ENCODE results near the gene NOM1.
A peak's percentile ranks its signal among the peaks of the same experiment; 100 is the strongest.

Gene NOM1

DNA sequence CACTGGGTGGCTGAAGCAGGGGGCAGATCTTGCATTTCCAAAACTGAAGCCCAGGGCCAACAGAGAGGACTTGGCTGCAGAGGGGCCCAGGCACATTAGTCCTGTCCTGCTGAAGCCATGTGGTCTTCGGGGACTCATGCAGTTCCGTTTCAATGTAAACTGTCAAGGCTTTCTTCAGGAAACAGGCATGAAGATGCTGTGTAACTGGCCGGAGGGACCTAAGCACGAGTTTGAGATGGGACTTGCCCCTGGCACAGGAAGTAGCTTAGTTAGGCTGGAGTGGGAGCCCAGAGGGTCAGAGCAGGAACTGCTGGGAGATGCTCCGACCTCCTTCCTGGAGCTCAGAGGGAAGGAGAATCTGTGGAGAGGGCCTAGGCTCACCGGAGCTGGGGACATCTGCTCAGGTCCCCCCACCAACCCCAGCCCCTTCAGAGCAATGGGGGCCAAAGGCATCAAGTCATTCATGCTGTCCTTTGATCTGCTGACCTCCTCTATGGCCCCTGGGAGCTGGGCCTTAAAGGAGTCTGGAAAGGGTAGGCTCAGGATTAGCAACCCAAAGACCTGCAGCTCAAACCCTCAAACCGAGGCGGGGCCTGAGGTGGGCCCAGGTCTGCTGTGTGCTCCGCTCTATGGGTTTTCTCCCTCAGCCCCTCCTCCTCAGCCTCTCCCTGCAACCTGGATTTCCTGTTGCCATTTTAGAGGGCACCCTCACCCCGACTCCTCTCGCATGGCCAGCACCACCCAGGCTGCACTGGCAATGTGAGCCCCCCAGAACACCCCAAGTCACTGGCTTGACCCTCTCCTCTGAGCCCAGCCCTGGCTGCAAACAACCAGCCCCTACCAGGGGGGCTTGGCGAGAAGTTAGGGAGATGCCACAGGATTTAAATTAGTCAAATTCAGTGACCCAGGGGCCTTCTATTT, 65.4 kb downstream of the NOM1 start:
- no peaks in the 10 kb centered on the region for H3K9me3 ChIP-seq (ENCODE audit: control insufficient read depth in 1 of 2, low read length in 2 of 2)
- peaks cover 0 to 35% of the 10 kb centered on the region in 2 donors for H3K4me1 ChIP-seq (ENCODE audit: control insufficient read depth in 1 of 2, insufficient read depth in 2 of 2, low read length in 2 of 2)
- no peak overlapping the region for H3K27ac ChIP-seq (ENCODE audit: low read length)
- H3K36me3 ChIP-seq (ENCODE audit: control insufficient read depth in 1 of 2, insufficient read depth in 2 of 2, low read length in 2 of 2) = no peaks in the 10 kb centered on the region
- no peak overlapping the region for H3K4me3 ChIP-seq (ENCODE audit: low read depth in 1 of 2, low read length in 2 of 2)
- H3K27me3 ChIP-seq (ENCODE audit: low read depth, low read length) = peaks cover 74% of the 10 kb centered on the region

DNA sequence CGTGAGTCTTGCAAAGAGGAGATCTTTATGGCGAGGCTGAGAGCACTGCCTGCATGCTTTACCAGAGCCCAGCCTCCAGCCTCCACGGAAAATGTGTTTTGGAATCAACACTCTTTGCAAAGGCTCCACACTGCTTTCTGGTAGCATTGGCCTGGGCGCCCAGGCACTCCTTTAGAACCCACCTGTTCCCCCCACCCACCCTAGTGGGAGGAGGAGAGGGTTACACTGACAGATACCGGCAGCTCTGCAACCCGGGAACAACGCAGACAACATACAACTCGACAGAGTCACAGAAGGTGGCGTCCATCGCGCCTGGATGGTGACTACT, 66.5 kb downstream of the NOM1 start:
- H3K36me3 ChIP-seq (ENCODE audit: control insufficient read depth in 1 of 2, insufficient read depth in 2 of 2, low read length in 2 of 2) = no peaks in the 10 kb centered on the region
- no peaks in the 10 kb centered on the region for H3K9me3 ChIP-seq (ENCODE audit: control insufficient read depth in 1 of 2, low read length in 2 of 2)
- no peak overlapping the region for H3K4me3 ChIP-seq (ENCODE audit: low read depth in 1 of 2, low read length in 2 of 2)
- H3K27me3 ChIP-seq (ENCODE audit: low read depth, low read length) = peaks cover 83% of the 10 kb centered on the region
- H3K27ac ChIP-seq (ENCODE audit: low read length) = no peak overlapping the region
- peaks cover 0 to 35% of the 10 kb centered on the region in 2 donors for H3K4me1 ChIP-seq (ENCODE audit: control insufficient read depth in 1 of 2, insufficient read depth in 2 of 2, low read length in 2 of 2)

DNA sequence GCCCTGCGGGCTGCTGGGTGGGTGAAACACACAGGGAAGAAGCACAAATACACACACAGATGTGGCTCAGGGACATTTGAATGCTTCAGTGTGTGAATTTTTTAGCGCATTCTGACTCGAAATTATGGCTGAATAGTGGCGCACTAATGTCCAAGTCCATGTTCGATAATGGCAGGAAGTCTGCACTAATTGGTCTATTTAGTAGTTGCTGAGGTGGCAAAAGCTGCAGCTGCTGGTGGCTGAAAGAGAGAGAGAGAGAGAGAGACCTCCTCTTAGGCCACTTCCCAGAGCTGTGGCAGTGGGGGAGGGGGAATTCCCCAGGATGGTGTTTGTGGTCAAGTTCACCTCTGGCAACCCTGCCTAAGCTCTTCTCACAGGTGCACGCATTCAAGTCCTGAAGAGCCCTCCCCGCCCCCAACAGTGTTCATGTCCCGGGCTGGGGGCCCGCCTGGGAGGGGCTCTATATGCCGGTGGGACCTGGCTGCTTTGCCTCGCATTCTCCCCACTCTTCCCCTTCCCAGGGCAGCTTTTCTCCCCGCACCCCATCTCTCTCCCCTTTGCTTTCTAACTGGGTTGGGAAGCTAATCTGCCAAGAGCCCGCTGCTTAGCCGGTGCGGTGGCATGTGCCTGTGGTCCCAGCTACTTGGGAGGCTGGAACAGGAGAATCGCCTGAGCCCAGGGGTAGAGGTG, 67.0 kb downstream of the NOM1 start:
- no peaks in the 10 kb centered on the region for H3K9me3 ChIP-seq (ENCODE audit: control insufficient read depth in 1 of 2, low read length in 2 of 2)
- H3K4me3 ChIP-seq (ENCODE audit: low read depth in 1 of 2, low read length in 2 of 2) = no peak overlapping the region
- peaks cover 0 to 34% of the 10 kb centered on the region in 2 donors for H3K4me1 ChIP-seq (ENCODE audit: control insufficient read depth in 1 of 2, insufficient read depth in 2 of 2, low read length in 2 of 2)
- H3K36me3 ChIP-seq (ENCODE audit: control insufficient read depth in 1 of 2, insufficient read depth in 2 of 2, low read length in 2 of 2) = no peaks in the 10 kb centered on the region
- H3K27ac ChIP-seq (ENCODE audit: low read length) = no peak overlapping the region
- H3K27me3 ChIP-seq (ENCODE audit: low read depth, low read length) = peaks cover 82% of the 10 kb centered on the region

DNA sequence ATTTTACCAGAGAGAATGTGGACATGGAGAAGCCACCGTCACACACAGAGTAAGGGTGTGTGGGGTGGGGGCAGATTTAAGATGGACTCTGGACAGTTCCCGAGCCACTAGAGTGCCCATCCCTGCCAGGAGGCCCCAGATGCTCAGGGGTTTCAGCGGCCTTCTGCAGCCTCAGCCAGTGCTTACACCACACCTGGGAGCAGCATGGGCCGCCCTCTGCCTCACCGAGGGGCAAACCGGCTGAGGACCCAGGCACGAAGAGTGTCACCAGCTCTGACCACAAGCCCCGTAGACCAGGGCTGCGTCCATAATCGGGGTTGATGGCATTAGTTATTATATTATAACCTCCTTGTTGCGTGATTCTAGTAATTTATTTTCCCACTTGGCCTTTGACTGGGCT, 67.6 kb downstream of the NOM1 start:
- H3K27me3 ChIP-seq (ENCODE audit: low read depth, low read length) = peaks cover 81% of the 10 kb centered on the region
- H3K9me3 ChIP-seq (ENCODE audit: control insufficient read depth in 1 of 2, low read length in 2 of 2) = no peaks in the 10 kb centered on the region
- H3K4me1 ChIP-seq (ENCODE audit: control insufficient read depth in 1 of 2, insufficient read depth in 2 of 2, low read length in 2 of 2) = peaks cover 0 to 38% of the 10 kb centered on the region in 2 donors

DNA sequence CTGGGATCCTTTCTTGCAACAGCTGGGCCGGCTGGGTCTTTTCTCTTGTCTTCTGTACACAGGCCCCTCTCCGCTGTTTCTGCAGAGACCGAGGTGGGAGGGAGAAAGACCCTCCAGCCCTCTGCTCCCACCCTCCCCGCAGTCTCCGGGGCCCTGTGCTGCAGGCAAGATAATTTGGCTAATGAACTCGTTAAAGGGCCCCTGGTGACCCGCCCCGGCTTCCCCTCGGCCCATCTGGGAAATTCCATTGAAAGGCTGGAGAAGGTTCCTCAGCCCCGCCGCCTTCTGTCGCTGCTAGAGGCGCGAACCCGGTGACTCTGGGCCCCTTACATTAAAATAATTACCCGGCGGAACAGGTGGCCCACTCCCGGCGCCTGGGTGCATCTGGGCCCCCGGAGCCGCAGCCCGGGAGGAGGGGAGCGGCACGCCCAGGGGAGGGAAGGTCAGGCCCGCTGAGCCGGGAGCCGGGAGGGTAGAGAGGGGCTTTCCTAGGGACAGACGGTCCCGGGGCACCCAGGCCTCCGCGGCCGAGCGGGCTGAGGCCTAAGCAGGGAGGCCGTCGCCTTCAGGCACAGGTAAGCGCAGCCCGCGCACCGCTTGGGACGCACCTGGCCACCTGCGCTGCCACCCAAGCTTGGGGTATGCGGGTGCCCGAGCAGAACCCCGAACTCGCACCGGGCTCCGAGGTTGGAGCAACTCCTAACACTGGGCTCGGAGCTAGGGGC, 68.3 kb downstream of the NOM1 start:
- Histone ChIP-seq H3K4me1 (ENCODE audit: control insufficient read depth in 1 of 2, insufficient read depth in 2 of 2, low read length in 2 of 2) (peaks cover 0 to 39% of the 10 kb centered on the region in 2 donors), H3K27ac (ENCODE audit: low read length) (no peak overlapping the region), H3K36me3 (ENCODE audit: control insufficient read depth in 1 of 2, insufficient read depth in 2 of 2, low read length in 2 of 2) (no peaks in the 10 kb centered on the region), H3K4me3 (ENCODE audit: low read depth in 1 of 2, low read length in 2 of 2) (no peak overlapping the region), H3K27me3 (ENCODE audit: low read depth, low read length) (peaks cover 85% of the 10 kb centered on the region), H3K9me3 (ENCODE audit: control insufficient read depth in 1 of 2, low read length in 2 of 2) (no peaks in the 10 kb centered on the region)

More for the DNA sequence above, 67.6 kb downstream of the NOM1 start:
- H3K4me3 ChIP-seq (ENCODE audit: low read depth in 1 of 2, low read length in 2 of 2) = no peak overlapping the region
- H3K27ac ChIP-seq (ENCODE audit: low read length) = no peak overlapping the region
- no peaks in the 10 kb centered on the region for H3K36me3 ChIP-seq (ENCODE audit: control insufficient read depth in 1 of 2, insufficient read depth in 2 of 2, low read length in 2 of 2)

DNA sequence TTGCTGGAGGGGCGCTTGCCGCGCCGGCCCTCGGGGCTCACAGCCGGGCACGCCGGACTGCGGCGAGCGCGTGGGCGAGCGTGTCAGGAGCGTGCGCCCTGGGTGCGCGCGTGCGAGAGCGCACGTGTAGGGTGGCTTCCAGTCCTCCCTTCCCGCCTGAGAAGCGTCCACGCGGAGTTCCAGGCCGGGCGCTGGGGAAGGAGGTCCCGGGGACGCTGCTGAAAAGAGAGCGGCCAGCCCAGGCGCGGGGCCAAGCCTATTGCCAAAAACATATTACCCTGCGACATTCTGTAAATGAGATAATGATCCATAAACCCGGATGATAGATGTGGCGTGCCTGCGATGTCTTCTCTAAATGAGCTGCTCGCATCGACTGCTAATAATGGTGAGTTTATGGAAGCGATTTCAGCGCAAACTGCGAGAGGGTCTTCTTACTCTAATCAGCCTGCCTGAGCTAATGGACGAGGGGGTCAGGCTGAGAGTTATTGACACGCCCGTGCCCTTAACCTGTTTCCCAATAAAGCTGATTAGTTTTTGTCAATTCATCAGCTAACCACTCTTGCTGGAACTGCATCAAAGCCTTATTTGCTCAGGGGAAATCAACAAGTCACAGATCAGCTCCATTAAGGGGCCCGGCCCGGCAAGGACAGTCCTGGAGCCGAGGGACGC, 69.0 kb downstream of the NOM1 start:
- H3K36me3 ChIP-seq (ENCODE audit: control insufficient read depth in 1 of 2, insufficient read depth in 2 of 2, low read length in 2 of 2) = no peaks in the 10 kb centered on the region
- H3K27ac ChIP-seq (ENCODE audit: low read length) = no peak overlapping the region
- H3K9me3 ChIP-seq (ENCODE audit: control insufficient read depth in 1 of 2, low read length in 2 of 2) = no peaks in the 10 kb centered on the region
- H3K4me3 ChIP-seq (ENCODE audit: low read depth in 1 of 2, low read length in 2 of 2) = no peak overlapping the region
- peaks cover 88% of the 10 kb centered on the region for H3K27me3 ChIP-seq (ENCODE audit: low read depth, low read length)
- H3K4me1 ChIP-seq (ENCODE audit: control insufficient read depth in 1 of 2, insufficient read depth in 2 of 2, low read length in 2 of 2) = peaks cover 0 to 39% of the 10 kb centered on the region in 2 donors

DNA sequence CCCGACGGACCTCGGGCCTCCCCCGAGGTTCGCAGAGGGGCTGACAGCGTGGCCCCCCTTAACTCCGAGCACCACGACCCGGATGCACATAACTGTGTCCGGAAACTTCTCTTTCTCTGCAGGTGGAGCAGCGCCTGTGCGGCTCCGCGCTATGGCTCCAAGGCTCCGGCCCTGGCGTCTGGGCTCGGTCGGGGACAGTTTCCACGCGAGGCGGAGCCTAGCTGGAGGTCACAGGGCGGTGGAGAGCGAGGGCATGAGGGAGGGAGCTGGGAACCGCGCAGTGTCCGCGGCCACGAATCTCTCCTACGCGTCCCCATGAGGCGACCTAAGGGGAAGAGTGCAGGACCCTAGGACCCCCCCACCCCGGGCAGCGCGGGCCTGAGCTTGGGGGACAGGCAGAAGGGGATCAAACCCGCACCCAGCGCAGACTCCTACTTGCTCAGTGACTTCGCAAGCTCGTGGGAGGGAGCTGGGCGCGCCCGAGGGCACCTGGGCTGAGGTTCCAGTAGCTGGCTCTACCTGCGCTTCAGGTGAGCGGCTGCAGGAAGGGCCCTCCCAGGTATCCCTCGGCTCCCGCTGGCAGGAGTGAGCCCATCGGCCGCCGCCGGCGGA, 69.6 kb downstream of the NOM1 start:
- peaks cover 87% of the 10 kb centered on the region for H3K27me3 ChIP-seq (ENCODE audit: low read depth, low read length)
- no peaks in the 10 kb centered on the region for H3K36me3 ChIP-seq (ENCODE audit: control insufficient read depth in 1 of 2, insufficient read depth in 2 of 2, low read length in 2 of 2)
- peaks cover 0 to 39% of the 10 kb centered on the region in 2 donors for H3K4me1 ChIP-seq (ENCODE audit: control insufficient read depth in 1 of 2, insufficient read depth in 2 of 2, low read length in 2 of 2)
- H3K4me3 ChIP-seq (ENCODE audit: low read depth in 1 of 2, low read length in 2 of 2) = no peak overlapping the region
- no peaks in the 10 kb centered on the region for H3K9me3 ChIP-seq (ENCODE audit: control insufficient read depth in 1 of 2, low read length in 2 of 2)
- H3K27ac ChIP-seq (ENCODE audit: low read length) = no peak overlapping the region

DNA sequence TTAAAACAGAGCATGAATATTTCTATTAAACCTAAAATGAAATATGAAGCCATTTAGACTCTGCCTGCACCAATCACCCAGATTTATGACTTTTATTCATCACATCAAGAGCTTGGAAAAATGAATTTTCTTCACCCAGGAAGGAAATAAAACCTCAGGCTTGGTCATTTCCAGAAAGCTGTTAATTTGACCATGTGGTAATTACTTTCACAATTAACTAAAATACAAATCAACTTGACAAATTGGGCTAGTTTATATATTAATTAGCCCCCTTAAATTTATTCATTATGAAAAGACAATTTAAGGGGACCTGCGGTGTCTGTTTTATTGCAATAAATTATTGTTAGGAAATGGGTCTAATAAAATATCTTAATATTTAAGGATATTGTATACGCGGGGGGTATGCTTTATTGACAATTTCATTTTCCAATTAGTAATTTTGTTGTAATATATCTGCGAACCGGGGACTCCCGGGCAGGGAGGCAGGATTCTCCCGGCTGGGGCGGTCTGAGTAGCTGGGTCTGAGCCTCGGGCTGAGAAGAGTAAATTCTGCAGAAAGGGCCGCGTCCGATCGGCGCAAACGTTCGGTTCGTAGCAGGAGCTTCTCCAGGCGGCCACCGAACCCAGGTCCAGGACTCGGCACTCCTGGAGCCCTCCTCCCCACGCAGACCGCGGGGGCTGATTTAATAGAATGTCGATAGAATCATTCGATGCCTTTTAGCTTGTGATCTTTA, 70.4 kb downstream of the NOM1 start:
- no peak overlapping the region for H3K4me3 ChIP-seq (ENCODE audit: low read depth in 1 of 2, low read length in 2 of 2)
- no peaks in the 10 kb centered on the region for H3K9me3 ChIP-seq (ENCODE audit: control insufficient read depth in 1 of 2, low read length in 2 of 2)
- peaks cover 0 to 39% of the 10 kb centered on the region in 2 donors for H3K4me1 ChIP-seq (ENCODE audit: control insufficient read depth in 1 of 2, insufficient read depth in 2 of 2, low read length in 2 of 2)
- H3K27me3 ChIP-seq (ENCODE audit: low read depth, low read length) = peaks cover 85% of the 10 kb centered on the region
- no peaks in the 10 kb centered on the region for H3K36me3 ChIP-seq (ENCODE audit: control insufficient read depth in 1 of 2, insufficient read depth in 2 of 2, low read length in 2 of 2)
- no peak overlapping the region for H3K27ac ChIP-seq (ENCODE audit: low read length)

DNA sequence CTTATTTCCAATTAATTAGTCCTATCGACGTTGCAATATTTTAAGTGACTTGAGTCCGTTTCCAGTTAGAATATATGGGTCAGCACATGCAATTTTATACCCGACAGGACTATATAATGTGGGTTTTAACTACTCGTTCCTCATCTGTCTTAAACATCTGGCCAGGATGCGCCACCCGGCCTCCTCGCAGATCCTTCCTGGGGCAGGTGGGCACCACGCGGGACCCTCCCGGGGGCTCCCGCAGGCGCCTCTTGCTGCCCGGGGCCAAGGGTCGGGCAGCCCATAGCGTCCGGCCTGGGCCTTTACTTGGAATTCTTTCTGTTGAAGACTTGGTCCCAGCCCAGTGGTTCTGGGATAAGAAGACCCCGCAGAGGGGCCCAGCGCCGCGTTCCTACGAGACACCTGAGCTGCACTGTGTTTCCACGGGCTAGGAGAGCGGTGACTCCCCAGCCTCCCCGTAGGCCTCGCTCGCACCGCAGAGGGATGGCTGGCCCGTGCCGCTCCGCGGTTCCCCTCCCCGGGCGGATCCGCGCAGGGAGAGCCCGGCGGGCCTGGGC, 71.1 kb downstream of the NOM1 start:
- peaks cover 0 to 39% of the 10 kb centered on the region in 2 donors for H3K4me1 ChIP-seq (ENCODE audit: control insufficient read depth in 1 of 2, insufficient read depth in 2 of 2, low read length in 2 of 2)
- H3K27me3 ChIP-seq (ENCODE audit: low read depth, low read length) = peaks cover 84% of the 10 kb centered on the region
- H3K4me3 ChIP-seq (ENCODE audit: low read depth in 1 of 2, low read length in 2 of 2) = peak overlapping the region in 1 of 2 donors; percentile 32
- H3K27ac ChIP-seq (ENCODE audit: low read length) = no peak overlapping the region
- no peaks in the 10 kb centered on the region for H3K36me3 ChIP-seq (ENCODE audit: control insufficient read depth in 1 of 2, insufficient read depth in 2 of 2, low read length in 2 of 2)
- H3K9me3 ChIP-seq (ENCODE audit: control insufficient read depth in 1 of 2, low read length in 2 of 2) = no peaks in the 10 kb centered on the region

Measured in muscle layer of duodenum (tissue), 2 donors.